Measurements from ENCODE around the gene ISY1. TPM values are rescaled to one million over a fixed set of nuclear protein-coding genes. Genes with fewer than 3 reads are reported as not detected.
A peak's percentile ranks its signal among the peaks of the same experiment; 100 is the strongest.

The ISY1 gene
- total and polyA plus RNA-seq, 4 donors = 6.4 to 13.2 (median 10.5) TPM

DNA sequence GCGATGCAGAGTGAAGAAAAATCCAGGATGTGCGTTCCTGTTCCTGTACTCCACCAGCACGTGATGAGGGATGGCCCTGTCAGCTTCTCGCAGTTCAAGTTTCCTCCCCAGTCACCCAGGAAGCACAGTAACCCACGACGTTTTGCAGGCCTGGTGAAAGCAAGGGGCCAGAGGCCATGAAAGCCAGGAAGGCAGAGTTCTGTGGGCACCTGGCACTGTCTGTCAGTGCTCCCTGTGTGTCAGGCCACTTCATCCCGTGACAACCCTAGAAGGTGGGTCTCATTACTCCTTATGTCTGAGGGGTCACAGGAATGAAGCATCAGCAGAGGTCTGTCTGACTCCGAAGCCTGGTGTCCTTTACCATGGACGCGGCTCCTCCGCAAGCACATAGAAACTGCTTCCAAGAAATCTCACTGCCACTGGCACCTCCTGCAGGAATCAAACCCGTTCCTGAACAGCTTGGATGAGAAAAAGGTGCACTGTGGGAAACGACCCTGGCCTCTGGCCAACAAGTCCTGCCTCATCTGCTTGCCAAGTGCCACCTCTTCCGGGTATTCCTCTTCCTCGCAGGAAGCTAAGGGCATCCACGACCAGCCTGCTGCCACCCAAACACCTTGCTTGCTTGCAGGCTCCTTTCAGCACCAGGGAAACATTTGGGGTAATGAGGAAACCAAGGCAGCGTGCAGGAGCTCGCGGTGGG lies 53.8 kb downstream of the ISY1 start:
- Histone ChIP-seq H3K4me3 (ENCODE audit: low read depth in 1 of 3, low read length in 3 of 3) (no peak overlapping the region), H3K36me3 (ENCODE audit: control insufficient read depth in 4 of 4, insufficient read depth in 3 of 4, low read depth in 1 of 4, low read length in 3 of 4) (peaks cover 0 to 14% (median 9%) of the 10 kb centered on the region in 4 donors), H3K4me1 (ENCODE audit: control insufficient read depth in 4 of 4, insufficient read depth in 4 of 4, low read length in 3 of 4) (peaks cover 7 to 55% (median 47%) of the 10 kb centered on the region in 4 donors), H3K9ac (ENCODE audit: low read depth in 1 of 2, low read length in 2 of 2) (peak overlapping the region in 1 of 2 donors; percentile 20), H3K27me3 (ENCODE audit: control insufficient read depth in 4 of 4, insufficient read depth in 4 of 4, low read length in 3 of 4) (no peaks in the 10 kb centered on the region), H3K9me3 (ENCODE audit: control insufficient read depth in 4 of 4, low read length in 3 of 4) (no peaks in the 10 kb centered on the region), H3K27ac (ENCODE audit: low read depth in 1 of 2, low read length in 2 of 2) (no peak overlapping the region)
- 66% methylated on average over 19 of the region's 19 CpGs for WGBS
- DNase-seq (ENCODE audit: low spot score) = no peak
- TF ChIP-seq YY1 (IDR thresholded peaks at IDR 0.05) (no peak), RAD21 (IDR thresholded peaks at IDR 0.05) (peak in 1 of 2 donors; percentile 7), SP1 (IDR thresholded peaks at IDR 0.05) (no peak), GABPA (IDR thresholded peaks at IDR 0.05 in 1 of 2, conservative IDR thresholded peaks at IDR 0.05 in 1 of 2) (no peak)

DNA sequence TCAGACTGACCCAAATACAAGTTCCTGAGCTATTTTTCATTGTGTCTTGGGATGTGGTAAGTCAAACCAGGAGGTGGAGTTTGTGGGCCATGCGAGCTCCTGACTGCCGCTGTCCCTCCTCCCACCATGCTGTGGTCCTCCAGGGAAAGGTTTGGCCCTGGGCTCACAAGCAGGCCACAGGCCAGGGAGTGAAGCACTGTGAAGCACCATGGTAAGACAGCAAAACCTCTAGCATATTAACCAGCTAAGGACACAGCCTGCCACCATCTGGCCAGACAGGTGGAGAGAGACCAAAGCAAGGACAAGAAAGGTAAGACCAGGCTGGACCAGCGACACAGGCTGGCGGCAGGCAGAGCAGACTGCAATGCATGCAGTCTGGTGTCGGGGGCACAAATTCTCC lies 54.5 kb downstream of the ISY1 start:
- no peak for TF ChIP-seq EGR1 (IDR thresholded peaks at IDR 0.05; ENCODE audit: low read depth in 2 of 2)
- no peak for TF ChIP-seq SP1 (IDR thresholded peaks at IDR 0.05)
- TF ChIP-seq GABPA (IDR thresholded peaks at IDR 0.05 in 1 of 2, conservative IDR thresholded peaks at IDR 0.05 in 1 of 2) = no peak
- no peak for TF ChIP-seq TAF1 (conservative IDR thresholded peaks at IDR 0.05)
- TF ChIP-seq, protein P1, sequence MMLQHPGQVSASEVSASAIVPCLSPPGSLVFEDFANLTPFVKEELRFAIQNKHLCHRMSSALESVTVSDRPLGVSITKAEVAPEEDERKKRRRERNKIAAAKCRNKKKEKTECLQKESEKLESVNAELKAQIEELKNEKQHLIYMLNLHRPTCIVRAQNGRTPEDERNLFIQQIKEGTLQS (IDR thresholded peaks at IDR 0.05) = no peak
- TF ChIP-seq HNF4A (conservative IDR thresholded peaks at IDR 0.05) = no peak
- 80% methylated on average over 5 of the region's 5 CpGs for WGBS
- no peak overlapping the region for H3K9ac ChIP-seq (ENCODE audit: low read depth in 1 of 2, low read length in 2 of 2)
- H3K4me3 ChIP-seq (ENCODE audit: low read depth in 1 of 3, low read length in 3 of 3) = no peak overlapping the region
- no peaks in the 10 kb centered on the region for H3K9me3 ChIP-seq (ENCODE audit: control insufficient read depth in 4 of 4, low read length in 3 of 4)
- H3K36me3 ChIP-seq (ENCODE audit: control insufficient read depth in 4 of 4, insufficient read depth in 3 of 4, low read depth in 1 of 4, low read length in 3 of 4) = peaks cover 0 to 20% (median 11%) of the 10 kb centered on the region in 4 donors
- no peaks in the 10 kb centered on the region for H3K27me3 ChIP-seq (ENCODE audit: control insufficient read depth in 4 of 4, insufficient read depth in 4 of 4, low read length in 3 of 4)
- H3K27ac ChIP-seq (ENCODE audit: low read depth in 1 of 2, low read length in 2 of 2) = no peak overlapping the region
- peaks cover 7 to 57% (median 47%) of the 10 kb centered on the region in 4 donors for H3K4me1 ChIP-seq (ENCODE audit: control insufficient read depth in 4 of 4, insufficient read depth in 4 of 4, low read length in 3 of 4)
- DNase-seq (ENCODE audit: low spot score) = no peak

DNA sequence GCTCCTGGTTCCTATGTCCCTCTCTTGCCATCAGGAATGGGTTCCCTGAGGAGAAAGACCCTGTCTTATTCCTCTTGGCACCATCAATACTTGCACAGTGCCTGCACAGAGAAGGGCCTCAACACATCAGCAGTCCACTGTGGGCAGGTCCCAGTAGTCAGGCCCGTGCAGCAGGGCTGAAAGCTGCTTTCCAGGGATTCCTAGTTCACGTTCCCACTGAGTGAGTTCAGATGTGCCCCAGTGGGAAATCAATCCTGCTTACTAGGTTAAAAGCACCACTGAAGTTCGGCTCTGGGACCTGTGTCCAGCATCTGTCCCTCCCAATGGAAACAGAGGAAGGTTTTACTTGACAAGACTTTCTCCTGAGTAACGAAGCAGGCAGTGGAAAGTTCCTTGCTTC lies 55.0 kb downstream of the ISY1 start:
- peaks cover 0 to 20% (median 11%) of the 10 kb centered on the region in 4 donors for H3K36me3 ChIP-seq (ENCODE audit: control insufficient read depth in 4 of 4, insufficient read depth in 3 of 4, low read depth in 1 of 4, low read length in 3 of 4)
- no peak for DNase-seq (ENCODE audit: low spot score)

More for the DNA sequence above, 55.0 kb downstream of the ISY1 start:
- Histone ChIP-seq H3K9me3 (ENCODE audit: control insufficient read depth in 4 of 4, low read length in 3 of 4) (no peaks in the 10 kb centered on the region), H3K4me1 (ENCODE audit: control insufficient read depth in 4 of 4, insufficient read depth in 4 of 4, low read length in 3 of 4) (peaks cover 6 to 54% (median 47%) of the 10 kb centered on the region in 4 donors), H3K27ac (ENCODE audit: low read depth in 1 of 2, low read length in 2 of 2) (no peak overlapping the region), H3K27me3 (ENCODE audit: control insufficient read depth in 4 of 4, insufficient read depth in 4 of 4, low read length in 3 of 4) (no peaks in the 10 kb centered on the region), H3K4me3 (ENCODE audit: low read depth in 1 of 3, low read length in 3 of 3) (no peak overlapping the region), H3K9ac (ENCODE audit: low read depth in 1 of 2, low read length in 2 of 2) (no peak overlapping the region)
- no peak for TF ChIP-seq YY1 (IDR thresholded peaks at IDR 0.05)
- TF ChIP-seq, protein P1 (IDR thresholded peaks at IDR 0.05) = no peak
- TF ChIP-seq EGR1 (IDR thresholded peaks at IDR 0.05; ENCODE audit: low read depth in 2 of 2) = no peak
- TF ChIP-seq GABPA (IDR thresholded peaks at IDR 0.05 in 1 of 2, conservative IDR thresholded peaks at IDR 0.05 in 1 of 2) = no peak
- TF ChIP-seq, protein P2, sequence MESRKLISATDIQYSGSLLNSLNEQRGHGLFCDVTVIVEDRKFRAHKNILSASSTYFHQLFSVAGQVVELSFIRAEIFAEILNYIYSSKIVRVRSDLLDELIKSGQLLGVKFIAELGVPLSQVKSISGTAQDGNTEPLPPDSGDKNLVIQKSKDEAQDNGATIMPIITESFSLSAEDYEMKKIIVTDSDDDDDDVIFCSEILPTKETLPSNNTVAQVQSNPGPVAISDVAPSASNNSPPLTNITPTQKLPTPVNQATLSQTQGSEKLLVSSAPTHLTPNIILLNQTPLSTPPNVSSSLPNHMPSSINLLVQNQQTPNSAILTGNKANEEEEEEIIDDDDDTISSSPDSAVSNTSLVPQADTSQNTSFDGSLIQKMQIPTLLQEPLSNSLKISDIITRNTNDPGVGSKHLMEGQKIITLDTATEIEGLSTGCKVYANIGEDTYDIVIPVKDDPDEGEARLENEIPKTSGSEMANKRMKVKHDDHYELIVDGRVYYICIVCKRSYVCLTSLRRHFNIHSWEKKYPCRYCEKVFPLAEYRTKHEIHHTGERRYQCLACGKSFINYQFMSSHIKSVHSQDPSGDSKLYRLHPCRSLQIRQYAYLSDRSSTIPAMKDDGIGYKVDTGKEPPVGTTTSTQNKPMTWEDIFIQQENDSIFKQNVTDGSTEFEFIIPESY (IDR thresholded peaks at IDR 0.05) = no peak
- no peak for TF ChIP-seq RAD21 (IDR thresholded peaks at IDR 0.05)
- no peak for TF ChIP-seq JUND (IDR thresholded peaks at IDR 0.05)
- TF ChIP-seq, protein P3, sequence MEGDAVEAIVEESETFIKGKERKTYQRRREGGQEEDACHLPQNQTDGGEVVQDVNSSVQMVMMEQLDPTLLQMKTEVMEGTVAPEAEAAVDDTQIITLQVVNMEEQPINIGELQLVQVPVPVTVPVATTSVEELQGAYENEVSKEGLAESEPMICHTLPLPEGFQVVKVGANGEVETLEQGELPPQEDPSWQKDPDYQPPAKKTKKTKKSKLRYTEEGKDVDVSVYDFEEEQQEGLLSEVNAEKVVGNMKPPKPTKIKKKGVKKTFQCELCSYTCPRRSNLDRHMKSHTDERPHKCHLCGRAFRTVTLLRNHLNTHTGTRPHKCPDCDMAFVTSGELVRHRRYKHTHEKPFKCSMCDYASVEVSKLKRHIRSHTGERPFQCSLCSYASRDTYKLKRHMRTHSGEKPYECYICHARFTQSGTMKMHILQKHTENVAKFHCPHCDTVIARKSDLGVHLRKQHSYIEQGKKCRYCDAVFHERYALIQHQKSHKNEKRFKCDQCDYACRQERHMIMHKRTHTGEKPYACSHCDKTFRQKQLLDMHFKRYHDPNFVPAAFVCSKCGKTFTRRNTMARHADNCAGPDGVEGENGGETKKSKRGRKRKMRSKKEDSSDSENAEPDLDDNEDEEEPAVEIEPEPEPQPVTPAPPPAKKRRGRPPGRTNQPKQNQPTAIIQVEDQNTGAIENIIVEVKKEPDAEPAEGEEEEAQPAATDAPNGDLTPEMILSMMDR (IDR thresholded peaks at IDR 0.05; ENCODE audit: low read depth, low read length, missing input control) = no peak
- TF ChIP-seq NR2F2 (IDR thresholded peaks at IDR 0.05) = no peak
- TF ChIP-seq, protein P4, sequence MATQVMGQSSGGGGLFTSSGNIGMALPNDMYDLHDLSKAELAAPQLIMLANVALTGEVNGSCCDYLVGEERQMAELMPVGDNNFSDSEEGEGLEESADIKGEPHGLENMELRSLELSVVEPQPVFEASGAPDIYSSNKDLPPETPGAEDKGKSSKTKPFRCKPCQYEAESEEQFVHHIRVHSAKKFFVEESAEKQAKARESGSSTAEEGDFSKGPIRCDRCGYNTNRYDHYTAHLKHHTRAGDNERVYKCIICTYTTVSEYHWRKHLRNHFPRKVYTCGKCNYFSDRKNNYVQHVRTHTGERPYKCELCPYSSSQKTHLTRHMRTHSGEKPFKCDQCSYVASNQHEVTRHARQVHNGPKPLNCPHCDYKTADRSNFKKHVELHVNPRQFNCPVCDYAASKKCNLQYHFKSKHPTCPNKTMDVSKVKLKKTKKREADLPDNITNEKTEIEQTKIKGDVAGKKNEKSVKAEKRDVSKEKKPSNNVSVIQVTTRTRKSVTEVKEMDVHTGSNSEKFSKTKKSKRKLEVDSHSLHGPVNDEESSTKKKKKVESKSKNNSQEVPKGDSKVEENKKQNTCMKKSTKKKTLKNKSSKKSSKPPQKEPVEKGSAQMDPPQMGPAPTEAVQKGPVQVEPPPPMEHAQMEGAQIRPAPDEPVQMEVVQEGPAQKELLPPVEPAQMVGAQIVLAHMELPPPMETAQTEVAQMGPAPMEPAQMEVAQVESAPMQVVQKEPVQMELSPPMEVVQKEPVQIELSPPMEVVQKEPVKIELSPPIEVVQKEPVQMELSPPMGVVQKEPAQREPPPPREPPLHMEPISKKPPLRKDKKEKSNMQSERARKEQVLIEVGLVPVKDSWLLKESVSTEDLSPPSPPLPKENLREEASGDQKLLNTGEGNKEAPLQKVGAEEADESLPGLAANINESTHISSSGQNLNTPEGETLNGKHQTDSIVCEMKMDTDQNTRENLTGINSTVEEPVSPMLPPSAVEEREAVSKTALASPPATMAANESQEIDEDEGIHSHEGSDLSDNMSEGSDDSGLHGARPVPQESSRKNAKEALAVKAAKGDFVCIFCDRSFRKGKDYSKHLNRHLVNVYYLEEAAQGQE (IDR thresholded peaks at IDR 0.05) = no peak
- TF ChIP-seq RXRA (IDR thresholded peaks at IDR 0.05) = no peak
- TF ChIP-seq TAF1 (conservative IDR thresholded peaks at IDR 0.05) = no peak
- no peak for TF ChIP-seq FOXA2 (IDR thresholded peaks at IDR 0.05)
- 51% methylated on average over 4 of the region's 4 CpGs for WGBS

All from liver (tissue), 9 donors.